ENCODE data around the gene EVC2.
A peak's percentile ranks its signal among the peaks of the same experiment; 100 is the strongest.
"Not testable (repeated sequence)": the region's sequence is repeated elsewhere in the genome, so short reads cannot be mapped to it uniquely, and the experiment has no call there.

The EVC2 gene

GRCh38 chr4:5746250-5746649, 37.9 kb upstream of the EVC2 start:
- DNase-seq, result no peak

DNA sequence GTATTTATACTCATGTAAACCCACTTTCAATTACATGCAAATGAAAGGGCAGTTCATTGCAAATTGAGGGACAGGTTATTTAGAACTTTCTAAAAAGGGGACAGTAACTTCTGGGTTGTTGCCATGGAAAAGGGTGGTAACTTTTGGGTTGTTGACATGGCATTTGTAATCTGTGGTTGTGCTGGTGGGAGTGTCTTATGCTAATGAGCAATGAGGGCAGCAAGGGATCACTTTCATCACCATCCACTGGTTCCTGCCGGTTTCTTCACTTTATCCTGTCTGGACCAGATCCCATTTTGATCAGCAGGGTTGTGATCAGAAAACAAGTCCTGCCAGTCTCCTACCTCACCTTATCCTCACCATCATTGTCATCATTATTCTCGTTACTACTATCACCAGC, 34.6 kb upstream of the EVC2 start:
- DNase-seq, result no peak

DNA sequence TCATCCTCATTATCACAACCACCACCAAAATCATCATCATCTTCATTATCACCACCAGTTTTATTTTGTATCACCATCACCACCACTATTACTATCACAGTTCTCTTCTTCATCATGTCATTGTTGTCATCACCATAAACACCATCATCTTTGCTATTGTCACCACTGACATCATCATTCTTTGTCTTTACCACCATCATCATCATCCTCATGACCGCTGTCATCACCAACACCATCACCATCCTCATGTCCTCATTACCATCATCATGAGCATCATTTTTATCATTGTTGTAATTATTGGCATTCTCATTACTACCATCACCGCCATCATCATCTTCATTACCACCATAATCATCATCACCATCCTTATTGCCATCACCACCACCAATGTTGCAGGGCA, 34.0 kb upstream of the EVC2 start:
- no peak for DNase-seq

DNA sequence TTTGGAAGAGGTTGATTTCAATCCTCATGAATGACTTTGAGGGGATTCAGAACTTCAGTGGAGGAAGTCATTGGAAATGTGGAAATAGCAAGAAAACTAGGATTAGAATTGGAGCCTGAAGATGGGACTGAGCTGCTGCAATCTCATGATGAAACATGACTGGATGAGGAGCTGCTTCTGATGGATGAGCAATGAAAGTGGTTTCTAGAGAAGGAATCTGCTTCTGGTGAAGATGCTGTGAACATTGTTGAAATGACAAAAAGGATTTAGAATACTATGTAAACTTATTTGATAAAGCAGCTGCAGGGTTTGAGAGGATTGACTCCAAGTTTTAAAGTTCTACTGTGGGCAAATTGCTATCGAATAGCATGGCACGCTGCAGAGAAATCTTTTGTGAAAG, 29.7 kb upstream of the EVC2 start:
- no peak for DNase-seq

DNA sequence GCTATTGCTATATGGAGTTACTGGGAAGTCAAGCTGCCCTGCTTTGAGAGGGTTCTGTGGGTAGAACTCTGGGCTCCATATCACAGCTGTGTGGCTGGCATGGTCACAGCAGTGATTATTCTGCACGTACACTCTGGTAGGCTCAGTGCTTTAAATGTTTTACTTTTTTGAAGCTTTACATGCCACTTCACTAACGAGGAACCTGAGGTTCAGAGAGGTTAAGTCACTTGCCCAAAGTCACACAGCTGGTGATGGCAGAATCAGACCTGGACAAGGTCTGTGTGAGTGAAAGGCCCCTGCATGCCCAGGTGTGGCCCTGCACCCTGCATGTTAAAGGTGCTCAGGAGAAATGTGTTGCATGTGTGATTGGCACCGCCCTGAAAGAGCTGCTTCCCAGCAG, 27.1 kb upstream of the EVC2 start:
- DNase-seq, result no peak

GRCh38 chr4:5734853-5735252, 26.5 kb upstream of the EVC2 start:
- no peak for DNase-seq

- no peak for DNase-seq
Observed at GRCh38 chr4:5732158-5732557, 23.8 kb upstream of the EVC2 start.

- peak; percentile 34 for DNase-seq
Observed at GRCh38 chr4:5730993-5731990, 22.9 kb upstream of the EVC2 start.

- no peak for DNase-seq
Observed at GRCh38 chr4:5730436-5730835, 22.1 kb upstream of the EVC2 start.

DNA sequence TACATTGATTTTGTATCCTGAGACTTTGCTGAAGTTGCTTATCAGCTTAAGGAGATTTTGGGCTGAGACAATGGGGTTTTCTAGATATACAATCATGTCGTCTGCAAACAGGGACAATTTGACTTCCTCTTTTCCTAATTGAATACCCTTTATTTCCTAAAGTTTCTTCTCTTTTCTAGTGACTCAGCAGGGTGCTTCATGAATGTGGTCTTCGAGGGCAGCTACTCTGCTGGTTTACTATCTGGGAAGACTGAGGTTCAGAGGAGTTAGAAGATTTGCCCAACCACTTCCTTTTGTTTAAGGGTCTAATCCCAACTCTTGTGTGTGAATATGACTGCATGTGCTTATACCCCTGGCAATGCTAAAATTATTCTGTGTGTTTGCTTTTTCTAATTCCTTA, 20.1 kb upstream of the EVC2 start:
- DNase-seq, result not testable (repeated sequence)

- DNase-seq, result peak; percentile 22
Observed at GRCh38 chr4:5724377-5724776, 16.0 kb upstream of the EVC2 start.

GRCh38 chr4:5722328-5722727, 14.0 kb upstream of the EVC2 start:
- peak; percentile 47 for DNase-seq

GRCh38 chr4:5721923-5722322, 13.6 kb upstream of the EVC2 start:
- no peak for DNase-seq

- DNase-seq, result no peak
Observed at GRCh38 chr4:5720980-5721379, 12.6 kb upstream of the EVC2 start.

DNA sequence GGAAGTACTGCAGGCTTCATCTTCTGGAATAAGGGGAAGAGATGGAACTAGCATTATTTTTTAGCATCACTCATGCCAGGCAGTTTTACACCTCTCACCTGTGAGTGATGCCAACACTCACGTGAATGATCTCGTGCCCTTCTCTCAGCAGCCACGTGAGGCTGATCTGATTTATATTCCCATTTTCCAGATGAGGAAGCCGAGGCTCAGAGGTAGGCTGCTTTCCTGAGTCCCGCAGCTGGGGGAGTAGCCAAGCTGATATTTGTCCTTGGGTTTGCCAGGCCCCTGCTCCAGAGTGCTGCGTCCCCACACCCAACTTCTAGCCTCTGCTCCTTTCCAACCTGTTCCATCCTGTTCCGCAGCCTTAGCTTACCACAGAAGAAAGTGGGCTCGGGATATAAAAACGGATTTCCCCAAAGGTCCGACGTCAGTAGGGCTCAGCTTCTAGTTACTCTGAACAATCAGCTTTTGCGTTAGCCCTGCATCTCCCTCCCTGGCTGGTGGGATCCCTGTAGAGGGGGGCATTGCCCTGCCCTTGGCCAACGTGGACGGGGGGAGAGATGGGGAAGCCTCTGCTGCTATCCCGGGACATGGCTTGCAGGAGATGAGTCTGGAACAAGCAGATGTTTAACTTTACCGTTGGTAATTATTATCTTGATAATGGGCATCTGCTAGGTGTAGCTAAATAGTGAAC, 11.9 kb upstream of the EVC2 start:
- DNase-seq, result no peak

DNA sequence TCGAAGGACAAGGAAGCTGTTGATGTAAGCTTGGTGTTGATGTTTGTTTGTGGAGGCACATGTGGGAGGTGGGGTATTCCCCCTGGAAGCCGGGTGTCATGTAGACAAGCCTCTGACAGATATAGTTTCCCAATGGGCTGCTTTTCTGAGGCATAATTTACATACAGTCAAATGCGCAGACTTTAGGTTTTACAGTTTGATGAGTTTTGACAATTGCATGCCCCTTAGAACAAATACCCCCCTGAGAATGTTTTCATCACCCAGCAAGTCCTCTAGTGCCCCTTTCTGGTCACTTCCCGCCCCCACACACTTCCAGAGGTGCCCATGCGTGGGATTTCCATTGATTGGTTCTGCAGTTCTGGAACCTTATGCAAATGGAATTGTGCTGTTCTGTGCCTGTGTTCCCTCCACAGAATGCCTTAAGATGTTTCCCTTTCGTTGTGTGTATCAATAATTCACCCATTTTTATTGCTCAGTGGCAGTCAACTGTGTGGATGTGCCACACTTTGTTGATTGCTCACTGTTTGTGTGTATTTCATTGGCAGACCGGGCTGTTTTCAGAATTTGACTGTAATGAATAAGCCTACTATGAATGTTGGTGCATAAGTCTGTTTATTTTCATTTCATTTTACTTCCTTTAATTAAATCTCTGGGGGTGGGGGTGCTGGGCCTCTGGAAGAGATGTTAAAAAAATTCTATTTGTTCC, 11.1 kb upstream of the EVC2 start:
- DNase-seq, result peak; percentile 27

- no peak for DNase-seq
Observed at GRCh38 chr4:5718411-5718810, 10.1 kb upstream of the EVC2 start.

GRCh38 chr4:5717449-5718158, 9.2 kb upstream of the EVC2 start:
- no peak for DNase-seq

GRCh38 chr4:5716391-5716790, 8.0 kb upstream of the EVC2 start:
- DNase-seq, result no peak

DNA sequence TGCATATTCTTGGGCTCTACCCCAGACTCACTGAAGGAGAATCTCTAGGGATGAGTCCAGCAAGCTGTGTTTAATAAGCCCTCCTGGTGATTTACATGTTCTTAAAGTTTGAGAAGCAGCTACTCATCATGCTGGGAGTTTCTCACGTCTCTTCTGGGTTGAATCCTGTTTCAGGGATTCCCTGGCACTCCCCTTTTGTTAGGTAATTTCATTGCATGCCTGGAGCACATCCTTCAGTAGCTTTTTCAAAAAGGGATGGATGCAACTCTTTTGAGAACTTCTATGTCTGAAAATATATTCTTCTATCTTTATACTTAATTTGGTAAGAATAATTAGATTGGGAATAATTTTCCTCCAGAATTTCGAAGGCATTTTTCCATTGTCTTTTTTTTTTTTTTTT, 7.0 kb upstream of the EVC2 start:
- DNase-seq, result no peak

DNA sequence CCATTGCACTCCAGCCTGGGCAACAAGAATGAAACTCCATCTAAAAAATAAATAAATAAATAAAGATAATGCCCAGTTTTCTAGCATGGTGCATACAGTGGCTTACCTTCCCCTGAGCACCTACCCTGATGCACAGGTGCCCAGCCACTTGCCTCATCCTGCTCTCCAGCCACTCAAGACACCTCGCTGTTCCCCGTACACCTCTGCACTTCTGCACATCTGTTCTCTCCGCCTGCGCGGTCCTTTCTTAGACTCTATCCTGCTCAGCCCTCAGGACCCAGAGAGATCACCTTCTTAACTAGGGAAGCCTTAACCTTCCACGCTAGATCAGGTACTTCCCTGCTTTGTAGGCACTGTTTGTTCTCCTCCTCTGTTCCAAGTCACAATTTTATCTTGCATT, 5.5 kb upstream of the EVC2 start:
- DNase-seq, result no peak

DNA sequence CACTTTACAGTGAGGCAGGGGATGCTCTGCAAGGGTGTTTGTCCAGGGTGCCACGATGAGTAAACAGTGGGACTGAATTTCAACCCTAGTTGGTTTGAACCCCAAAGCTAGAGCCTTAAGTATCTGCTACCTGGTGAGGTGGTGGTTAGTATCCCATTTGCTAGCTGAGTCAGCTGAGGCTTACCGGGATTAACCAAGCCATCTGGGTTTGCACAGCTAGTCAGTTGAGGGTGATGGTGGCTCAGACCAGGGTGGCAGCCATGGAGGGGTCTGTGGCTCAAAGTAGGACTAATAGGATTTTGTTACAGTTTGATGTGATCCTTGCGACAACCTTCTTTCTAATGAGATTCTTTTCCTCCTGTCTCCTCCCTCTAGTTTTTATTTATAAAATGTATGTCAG, 4.6 kb upstream of the EVC2 start:
- DNase-seq, result no peak

DNA sequence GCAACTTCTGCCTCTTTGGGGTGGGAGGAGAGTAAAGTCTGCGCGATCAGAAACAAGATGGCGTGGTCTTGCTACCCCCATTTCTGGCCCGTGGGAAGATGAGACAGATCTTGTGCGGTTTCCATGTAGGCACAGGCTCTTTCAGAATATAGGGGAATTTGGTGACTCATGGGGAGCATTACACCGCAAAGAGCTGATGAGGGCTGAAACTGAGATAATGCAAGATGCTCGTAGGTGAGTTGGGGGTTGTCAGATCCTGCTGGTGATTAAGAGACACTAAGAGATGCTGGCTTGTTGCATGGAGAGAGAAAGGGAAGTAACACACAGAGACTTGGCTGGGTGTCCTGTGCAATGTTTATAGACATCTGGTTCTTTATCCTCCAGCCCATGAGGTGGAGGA, 4.2 kb upstream of the EVC2 start:
- DNase-seq, result peak; percentile 82

All from EL (cell line).